ENCODE measurements around the gene UIMC1.
"Not testable (repeated sequence)": the region's sequence is repeated elsewhere in the genome, so short reads cannot be mapped to it uniquely, and the experiment has no call there.

Gene UIMC1

GRCh38 chr5:177006265-177006972 lies at the start of gene UIMC1:
UIMC1 (minus strand) TSS chr5:177006779; CDS start chr5:176982615, 24,164 bp downstream.
- peak; percentile 88 for FAIRE-seq
- DNase-seq (ENCODE audit: insufficient read length, low spot score), result peak; percentile 75

GRCh38 chr5:177049285-177049684 lies 42.7 kb upstream of the UIMC1 start:
- FAIRE-seq (no peak), DNase-seq (ENCODE audit: insufficient read length, low spot score) (no peak)

GRCh38 chr5:177048531-177048930 lies 42.0 kb upstream of the UIMC1 start:
- not testable (repeated sequence) for DNase-seq (ENCODE audit: insufficient read length, low spot score); FAIRE-seq

GRCh38 chr5:177045631-177046030 lies 39.1 kb upstream of the UIMC1 start:
- no peak for DNase-seq (ENCODE audit: insufficient read length, low spot score)
- no peak for FAIRE-seq

- no peak for FAIRE-seq
- DNase-seq (ENCODE audit: insufficient read length, low spot score), result no peak
These were observed 38.1 kb upstream of the UIMC1 start for GRCh38 chr5:177044641-177045040.

- DNase-seq (ENCODE audit: insufficient read length, low spot score) (no peak), FAIRE-seq (no peak)
These were observed 37.4 kb upstream of the UIMC1 start for GRCh38 chr5:177043958-177044357.

GRCh38 chr5:177043114-177043513 lies 36.5 kb upstream of the UIMC1 start:
- DNase-seq (ENCODE audit: insufficient read length, low spot score) (no peak), FAIRE-seq (no peak)

GRCh38 chr5:177041936-177042335 lies 35.4 kb upstream of the UIMC1 start:
- no peak for DNase-seq (ENCODE audit: insufficient read length, low spot score)
- FAIRE-seq, result no peak

- FAIRE-seq, result no peak
These were observed 34.3 kb upstream of the UIMC1 start for GRCh38 chr5:177040814-177041420.

GRCh38 chr5:177036921-177037320 lies 30.3 kb upstream of the UIMC1 start:
- FAIRE-seq, result no peak
- DNase-seq (ENCODE audit: insufficient read length, low spot score), result no peak

More at GRCh38 chr5:177040814-177041420, 34.3 kb upstream of the UIMC1 start:
- no peak for DNase-seq (ENCODE audit: insufficient read length, low spot score)

GRCh38 chr5:177036443-177036842 lies 29.9 kb upstream of the UIMC1 start:
- FAIRE-seq (no peak), DNase-seq (ENCODE audit: insufficient read length, low spot score) (no peak)

- DNase-seq (ENCODE audit: insufficient read length, low spot score) (no peak), FAIRE-seq (no peak)
These were observed 29.4 kb upstream of the UIMC1 start for GRCh38 chr5:177035976-177036375.

- DNase-seq (ENCODE audit: insufficient read length, low spot score) (no peak), FAIRE-seq (no peak)
These were observed 22.9 kb upstream of the UIMC1 start for GRCh38 chr5:177029498-177029897.

GRCh38 chr5:177027665-177028064 lies 21.1 kb upstream of the UIMC1 start:
- no peak for DNase-seq (ENCODE audit: insufficient read length, low spot score)
- no peak for FAIRE-seq

GRCh38 chr5:177025101-177025601 lies 18.6 kb upstream of the UIMC1 start:
- no peak for DNase-seq (ENCODE audit: insufficient read length, low spot score)
- FAIRE-seq, result no peak

- DNase-seq (ENCODE audit: insufficient read length, low spot score) (no peak), FAIRE-seq (no peak)
These were observed 18.0 kb upstream of the UIMC1 start for GRCh38 chr5:177024559-177024958.

- DNase-seq (ENCODE audit: insufficient read length, low spot score) (no peak), FAIRE-seq (no peak)
These were observed 16.7 kb upstream of the UIMC1 start for GRCh38 chr5:177023303-177023664.

GRCh38 chr5:177022386-177023302 lies 16.1 kb upstream of the UIMC1 start, which contains the start of gene ZNF346:
ZNF346 (plus strand) TSS chr5:177022696; CDS start chr5:177022739, 43 bp downstream.
- peak; percentile 99 for DNase-seq (ENCODE audit: insufficient read length, low spot score)
- peak; percentile 83 for FAIRE-seq

GRCh38 chr5:177020033-177020432 lies 13.5 kb upstream of the UIMC1 start:
- DNase-seq (ENCODE audit: insufficient read length, low spot score) (no peak), FAIRE-seq (no peak)

- DNase-seq (ENCODE audit: insufficient read length, low spot score) (no peak), FAIRE-seq (no peak)
These were observed 11.8 kb upstream of the UIMC1 start for GRCh38 chr5:177018341-177018740.

GRCh38 chr5:177015156-177015555 lies 8.6 kb upstream of the UIMC1 start:
- FAIRE-seq (no peak), DNase-seq (ENCODE audit: insufficient read length, low spot score) (no peak)
